Fibroblast of pulmonary artery (primary cell): Measurements from ENCODE around the gene RALB.
A peak's percentile ranks its signal among the peaks of the same experiment; 100 is the strongest.

ENCODE experiments used
- DNase-seq: peaks from one replicate; pipeline ENCODE4 v3.0.0-alpha.2; 2010; ENCODE audit warnings: low read depth
- H3K4me3 ChIP-seq: replicated peaks from 2 replicates; pipeline ENCODE4 v1.5.1; 2011; ENCODE audit warnings: low read depth, mild to moderate bottlenecking, control low read depth, low read length, moderate library complexity
- TF ChIP-seq, protein P1 (sequence below): IDR thresholded peaks from 2 replicates; pipeline ENCODE4 v1.5.1; 2011; ENCODE audit warnings: mild to moderate bottlenecking, control low read depth, low read length, inconsistent platforms; ENCODE audit errors: missing control alignments

RALB gene

DNA sequence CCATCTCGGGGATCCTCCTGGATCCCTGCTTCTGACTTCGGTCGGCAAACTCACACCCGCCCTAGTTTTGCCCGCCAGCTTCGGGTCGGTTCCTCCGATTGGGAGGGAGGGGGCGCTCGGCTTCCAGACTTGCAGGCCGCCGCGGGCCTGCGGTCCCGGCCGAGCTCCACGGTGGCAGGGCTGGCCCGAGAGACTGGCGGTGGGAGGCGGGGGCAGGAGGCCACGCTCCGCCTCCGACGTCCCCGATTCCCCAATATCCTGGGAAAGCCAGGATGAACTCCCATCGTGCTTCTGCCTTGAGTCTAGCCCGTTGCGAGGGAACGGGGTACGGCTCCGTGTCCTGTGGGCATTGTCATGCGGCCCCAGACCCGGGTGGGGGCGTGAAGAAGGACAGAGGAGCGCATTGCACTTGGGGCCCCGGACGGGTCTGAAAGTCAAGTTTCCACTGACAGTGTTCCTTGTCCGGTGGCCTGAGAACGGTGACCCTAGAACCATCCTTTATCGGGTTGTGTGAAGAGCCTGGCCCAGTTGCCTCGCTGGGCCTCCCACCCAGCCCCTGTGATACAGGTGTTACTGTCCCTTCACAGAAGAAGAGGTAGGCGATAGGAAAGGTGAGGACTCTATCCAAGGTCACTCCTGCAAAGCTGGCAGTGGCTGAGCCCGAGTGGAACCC, 90.9 kb downstream of the RALB start:
- TF ChIP-seq, protein P1, sequence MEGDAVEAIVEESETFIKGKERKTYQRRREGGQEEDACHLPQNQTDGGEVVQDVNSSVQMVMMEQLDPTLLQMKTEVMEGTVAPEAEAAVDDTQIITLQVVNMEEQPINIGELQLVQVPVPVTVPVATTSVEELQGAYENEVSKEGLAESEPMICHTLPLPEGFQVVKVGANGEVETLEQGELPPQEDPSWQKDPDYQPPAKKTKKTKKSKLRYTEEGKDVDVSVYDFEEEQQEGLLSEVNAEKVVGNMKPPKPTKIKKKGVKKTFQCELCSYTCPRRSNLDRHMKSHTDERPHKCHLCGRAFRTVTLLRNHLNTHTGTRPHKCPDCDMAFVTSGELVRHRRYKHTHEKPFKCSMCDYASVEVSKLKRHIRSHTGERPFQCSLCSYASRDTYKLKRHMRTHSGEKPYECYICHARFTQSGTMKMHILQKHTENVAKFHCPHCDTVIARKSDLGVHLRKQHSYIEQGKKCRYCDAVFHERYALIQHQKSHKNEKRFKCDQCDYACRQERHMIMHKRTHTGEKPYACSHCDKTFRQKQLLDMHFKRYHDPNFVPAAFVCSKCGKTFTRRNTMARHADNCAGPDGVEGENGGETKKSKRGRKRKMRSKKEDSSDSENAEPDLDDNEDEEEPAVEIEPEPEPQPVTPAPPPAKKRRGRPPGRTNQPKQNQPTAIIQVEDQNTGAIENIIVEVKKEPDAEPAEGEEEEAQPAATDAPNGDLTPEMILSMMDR: peak; percentile 61
- no peak overlapping the region for H3K4me3 ChIP-seq
- peak; percentile 80 for DNase-seq
